HG02571 (cell line): Measurements from ENCODE around the gene LHX2.

ENCODE experiments used
- ATAC-seq: cut with Tn5 transposase; IDR thresholded peaks from one replicate; pipeline ENCODE4 v1.9.1; 2021; ENCODE audit warnings: mild to moderate bottlenecking, moderate library complexity; ENCODE audit not compliant: unreplicated experiment

Gene LHX2

GRCh38 chr9:124029617-124030016 lies 18.0 kb downstream of the LHX2 start:
- no peak for ATAC-seq

- no peak for ATAC-seq
These were observed 19.4 kb downstream of the LHX2 start for GRCh38 chr9:124030969-124031451.

- no peak for ATAC-seq
These were observed 20.7 kb downstream of the LHX2 start for GRCh38 chr9:124032247-124032646.

- no peak for ATAC-seq
These were observed 21.8 kb downstream of the LHX2 start for GRCh38 chr9:124033348-124033747.

GRCh38 chr9:124033967-124034366 lies 22.4 kb downstream of the LHX2 start:
- ATAC-seq = no peak

GRCh38 chr9:124035001-124035650 lies 23.6 kb downstream of the LHX2 start:
- no peak for ATAC-seq

GRCh38 chr9:124036578-124036977 lies 25.0 kb downstream of the LHX2 start:
- ATAC-seq = no peak

GRCh38 chr9:124037790-124038189 lies 26.2 kb downstream of the LHX2 start:
- ATAC-seq = no peak

GRCh38 chr9:124038239-124038638 lies 26.7 kb downstream of the LHX2 start:
- no peak for ATAC-seq

GRCh38 chr9:124038790-124039633 lies 27.4 kb downstream of the LHX2 start:
- no peak for ATAC-seq

- ATAC-seq = no peak
These were observed 28.8 kb downstream of the LHX2 start for GRCh38 chr9:124040186-124040931.

GRCh38 chr9:124040935-124041816 lies 29.6 kb downstream of the LHX2 start:
- ATAC-seq = no peak

- ATAC-seq = no peak
These were observed 30.2 kb downstream of the LHX2 start for GRCh38 chr9:124041817-124042116.

- no peak for ATAC-seq
These were observed 30.7 kb downstream of the LHX2 start for GRCh38 chr9:124042201-124042721.

- ATAC-seq = no peak
These were observed 32.9 kb downstream of the LHX2 start for GRCh38 chr9:124044448-124044847.

GRCh38 chr9:124045076-124045829 lies 33.7 kb downstream of the LHX2 start:
- no peak for ATAC-seq

- no peak for ATAC-seq
These were observed 34.2 kb downstream of the LHX2 start for GRCh38 chr9:124045830-124046177.

GRCh38 chr9:124046189-124046588 lies 34.6 kb downstream of the LHX2 start:
- ATAC-seq = no peak

- ATAC-seq = no peak
These were observed 35.7 kb downstream of the LHX2 start for GRCh38 chr9:124047251-124047672.

- no peak for ATAC-seq
These were observed 39.4 kb downstream of the LHX2 start for GRCh38 chr9:124050955-124051354.
